ENCODE results near the gene MFSD6. TPM values are rescaled to one million over a fixed set of nuclear protein-coding genes. Genes with fewer than 3 reads are reported as not detected.
"Not testable (repeated sequence)": the region's sequence is repeated elsewhere in the genome, so short reads cannot be mapped to it uniquely, and the experiment has no call there.

MFSD6 gene
- polyA plus RNA-seq, 3 donors: 8.8 to 15.7 (median 12.9) TPM

DNA sequence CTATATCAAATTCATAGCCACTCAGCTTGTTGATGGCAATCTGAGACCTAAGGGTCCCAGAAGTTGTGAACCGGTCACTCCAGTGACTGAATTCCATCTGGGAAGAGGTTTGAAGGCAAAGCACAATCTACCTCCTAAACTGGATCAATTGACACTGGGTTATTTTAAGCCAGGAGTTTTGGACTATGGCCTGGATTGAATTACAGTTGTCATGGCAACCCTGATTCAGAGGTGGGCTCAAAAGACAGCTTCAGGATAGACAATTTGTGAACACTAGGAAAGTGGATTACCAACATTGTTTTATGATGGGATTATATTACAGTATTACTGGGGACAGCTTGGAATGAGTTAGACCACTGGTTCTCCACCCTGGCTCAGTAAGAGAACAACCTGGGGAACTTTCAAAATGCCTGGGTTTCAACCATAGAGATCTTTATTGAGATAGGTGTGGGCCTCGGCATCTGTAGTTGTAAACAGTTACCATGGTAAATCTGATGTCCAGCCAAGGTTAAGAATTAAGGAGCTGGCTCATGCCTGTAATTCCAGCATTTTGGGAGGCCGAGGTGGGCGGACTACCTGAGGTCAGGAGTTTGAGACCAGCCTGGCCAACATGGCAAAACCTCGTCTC, 58.8 kb downstream of the MFSD6 start:
- H3K27ac ChIP-seq (ENCODE audit: low read depth in 1 of 2, low read length in 2 of 2): no peak overlapping the region
- no peak overlapping the region for H3K4me3 Mint-ChIP-seq
- H3K4me1 ChIP-seq (ENCODE audit: control insufficient read depth in 1 of 2, insufficient read depth in 2 of 2, low read length in 2 of 2): peaks cover 11 to 13% of the 10 kb centered on the region in 2 donors

DNA sequence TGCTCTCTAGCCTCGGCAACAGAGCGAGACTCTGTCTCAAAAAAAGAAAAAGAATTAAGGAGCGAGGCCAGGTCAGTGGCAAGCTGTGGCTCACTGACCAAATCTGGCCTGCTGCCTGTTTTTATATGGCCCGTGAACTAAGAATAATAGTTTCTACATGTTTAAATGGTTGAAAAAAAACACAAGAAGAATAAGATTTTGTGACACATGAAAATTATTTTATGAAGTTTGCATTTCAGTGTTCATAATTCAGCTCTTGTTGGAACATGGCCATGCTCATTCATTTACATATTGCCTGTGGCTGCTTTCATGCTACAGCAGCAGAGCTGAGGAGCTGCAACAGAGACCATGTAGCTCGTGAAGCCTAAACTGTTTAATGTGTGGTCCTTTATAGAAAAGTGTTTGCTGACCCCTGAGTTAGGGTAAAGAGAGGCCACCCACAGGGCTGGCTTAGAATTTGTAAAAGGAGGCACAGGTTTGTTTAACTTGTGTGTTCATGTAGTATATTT, 59.5 kb downstream of the MFSD6 start:
- Histone ChIP-seq H3K79me2 (ENCODE audit: insufficient read depth, low read length) (peaks cover 16% of the 10 kb centered on the region), H3K4me2 (replicated peaks; ENCODE audit: extremely low read depth, low read length, poor library complexity, severe bottlenecking) (no peak overlapping the region), H3K9ac (ENCODE audit: insufficient read depth, low read length, poor library complexity, severe bottlenecking) (no peak overlapping the region), H3K4me3 (replicated peaks in 1 of 3; ENCODE audit: low read depth in 2 of 3, low read length in 3 of 3) (no peak overlapping the region), H3K27ac (ENCODE audit: low read depth in 1 of 2, low read length in 2 of 2) (peak overlapping the region in 1 of 2 donors; percentile 16), H3K36me3 (replicated peaks in 1 of 2; ENCODE audit: control insufficient read depth in 1 of 2, insufficient read depth in 2 of 2, low read length in 2 of 2) (peaks cover 0 to 23% of the 10 kb centered on the region in 2 donors), H3K4me1 (ENCODE audit: control insufficient read depth in 1 of 2, insufficient read depth in 2 of 2, low read length in 2 of 2) (peaks cover 11 to 13% of the 10 kb centered on the region in 2 donors), H3K9me3 (replicated peaks in 1 of 2; ENCODE audit: control insufficient read depth in 1 of 2, insufficient read depth in 1 of 2, low read length in 2 of 2) (no peaks in the 10 kb centered on the region), H4K20me1 (ENCODE audit: insufficient read depth, low read length) (peaks cover 24% of the 10 kb centered on the region), H3K27me3 (ENCODE audit: control insufficient read depth in 2 of 2, insufficient read depth in 2 of 2, low read length in 2 of 2) (no peaks in the 10 kb centered on the region), H2AFZ (ENCODE audit: insufficient read depth, low read depth, low read length, poor library complexity, severe bottlenecking) (no peak overlapping the region)
- DNase-seq: no peak
- Mint-ChIP-seq H3K36me3 (peaks cover 21 to 28% of the 10 kb centered on the region in 2 donors), H3K4me3 (no peak overlapping the region), H3K27me3 (ENCODE audit: low read depth in 3 of 3) (peaks cover 0 to 2% (median 0%) of the 10 kb centered on the region in 3 donors), H3K27ac (peak overlapping the region in 3 of 7 donors; percentile 20 to 38 (median 36)), H3K4me1 (peaks cover 23% of the 10 kb centered on the region), H3K9me3 (peaks cover 0 to 6% (median 3%) of the 10 kb centered on the region in 7 donors)
- TF ChIP-seq, protein P1, sequence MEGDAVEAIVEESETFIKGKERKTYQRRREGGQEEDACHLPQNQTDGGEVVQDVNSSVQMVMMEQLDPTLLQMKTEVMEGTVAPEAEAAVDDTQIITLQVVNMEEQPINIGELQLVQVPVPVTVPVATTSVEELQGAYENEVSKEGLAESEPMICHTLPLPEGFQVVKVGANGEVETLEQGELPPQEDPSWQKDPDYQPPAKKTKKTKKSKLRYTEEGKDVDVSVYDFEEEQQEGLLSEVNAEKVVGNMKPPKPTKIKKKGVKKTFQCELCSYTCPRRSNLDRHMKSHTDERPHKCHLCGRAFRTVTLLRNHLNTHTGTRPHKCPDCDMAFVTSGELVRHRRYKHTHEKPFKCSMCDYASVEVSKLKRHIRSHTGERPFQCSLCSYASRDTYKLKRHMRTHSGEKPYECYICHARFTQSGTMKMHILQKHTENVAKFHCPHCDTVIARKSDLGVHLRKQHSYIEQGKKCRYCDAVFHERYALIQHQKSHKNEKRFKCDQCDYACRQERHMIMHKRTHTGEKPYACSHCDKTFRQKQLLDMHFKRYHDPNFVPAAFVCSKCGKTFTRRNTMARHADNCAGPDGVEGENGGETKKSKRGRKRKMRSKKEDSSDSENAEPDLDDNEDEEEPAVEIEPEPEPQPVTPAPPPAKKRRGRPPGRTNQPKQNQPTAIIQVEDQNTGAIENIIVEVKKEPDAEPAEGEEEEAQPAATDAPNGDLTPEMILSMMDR (IDR thresholded peaks at IDR 0.05): no peak
- intact Hi-C loops (cut with micrococcal nuclease): no loop called here
- 74% methylated on average over 5 of the region's 5 CpGs for WGBS (ENCODE audit: insufficient coverage)

More for the DNA sequence above, 58.8 kb downstream of the MFSD6 start:
- Histone ChIP-seq H3K27me3 (ENCODE audit: control insufficient read depth in 2 of 2, insufficient read depth in 2 of 2, low read length in 2 of 2) (no peaks in the 10 kb centered on the region), H3K4me2 (replicated peaks; ENCODE audit: extremely low read depth, low read length, poor library complexity, severe bottlenecking) (no peak overlapping the region), H3K4me3 (replicated peaks in 1 of 3; ENCODE audit: low read depth in 2 of 3, low read length in 3 of 3) (no peak overlapping the region), H3K36me3 (replicated peaks in 1 of 2; ENCODE audit: control insufficient read depth in 1 of 2, insufficient read depth in 2 of 2, low read length in 2 of 2) (peaks cover 0 to 23% of the 10 kb centered on the region in 2 donors), H4K20me1 (ENCODE audit: insufficient read depth, low read length) (peaks cover 24% of the 10 kb centered on the region), H3K9ac (ENCODE audit: insufficient read depth, low read length, poor library complexity, severe bottlenecking) (no peak overlapping the region), H3K79me2 (ENCODE audit: insufficient read depth, low read length) (peaks cover 20% of the 10 kb centered on the region), H3K9me3 (replicated peaks in 1 of 2; ENCODE audit: control insufficient read depth in 1 of 2, insufficient read depth in 1 of 2, low read length in 2 of 2) (no peaks in the 10 kb centered on the region), H2AFZ (ENCODE audit: insufficient read depth, low read depth, low read length, poor library complexity, severe bottlenecking) (no peak overlapping the region)
- Mint-ChIP-seq H3K4me1 (peaks cover 26% of the 10 kb centered on the region), H3K36me3 (peaks cover 15 to 21% of the 10 kb centered on the region in 2 donors), H3K27me3 (ENCODE audit: low read depth in 3 of 3) (peaks cover 0 to 2% (median 0%) of the 10 kb centered on the region in 3 donors), H3K9me3 (peaks cover 0 to 6% (median 0%) of the 10 kb centered on the region in 7 donors), H3K27ac (peak overlapping the region in 2 of 7 donors; percentile 36 to 42)
- WGBS (ENCODE audit: insufficient coverage): 100% methylated on average over 2 of the region's 5 CpGs
- intact Hi-C loops (cut with micrococcal nuclease): no loop called here
- TF ChIP-seq, protein P1 (IDR thresholded peaks at IDR 0.05): no peak
- DNase-seq: no peak

DNA sequence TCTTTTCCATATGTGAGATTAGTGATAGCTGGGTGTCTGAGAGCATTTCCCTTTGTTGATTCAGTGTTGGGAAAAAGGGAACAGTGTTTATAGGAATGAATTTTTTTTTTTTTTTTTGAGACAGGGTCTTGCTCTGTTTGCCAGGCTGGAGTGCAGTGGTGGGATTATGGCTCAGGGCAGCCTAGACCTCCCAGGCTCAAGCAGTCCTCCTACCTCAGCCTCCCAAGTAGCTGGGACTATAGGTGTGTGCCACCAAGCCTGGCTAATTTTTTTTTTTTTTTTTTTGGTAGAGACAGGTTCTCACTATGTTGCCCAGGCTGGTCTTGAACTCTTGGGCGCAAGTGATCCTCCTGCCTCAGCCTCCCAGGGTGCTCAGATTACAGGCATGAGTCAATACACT, 60.2 kb downstream of the MFSD6 start:
- Histone ChIP-seq H4K20me1 (ENCODE audit: insufficient read depth, low read length) (peaks cover 24% of the 10 kb centered on the region), H3K4me1 (ENCODE audit: control insufficient read depth in 1 of 2, insufficient read depth in 2 of 2, low read length in 2 of 2) (peaks cover 11 to 13% of the 10 kb centered on the region in 2 donors), H3K36me3 (replicated peaks in 1 of 2; ENCODE audit: control insufficient read depth in 1 of 2, insufficient read depth in 2 of 2, low read length in 2 of 2) (peaks cover 0 to 23% of the 10 kb centered on the region in 2 donors), H3K27ac (ENCODE audit: low read depth in 1 of 2, low read length in 2 of 2) (peak overlapping the region in 1 of 2 donors; percentile 61), H3K79me2 (ENCODE audit: insufficient read depth, low read length) (peaks cover 13% of the 10 kb centered on the region)
- WGBS (ENCODE audit: insufficient coverage): no CpG with 5 or more reads among the region's 1 CpG
- Mint-ChIP-seq H3K36me3 (peaks cover 24 to 25% of the 10 kb centered on the region in 2 donors), H3K27ac (peak overlapping the region in 6 of 7 donors; percentile 20 to 86 (median 58)), H3K4me1 (peaks cover 23% of the 10 kb centered on the region)
- H3K4me3 Mint-ChIP-seq; H3K4me2 ChIP-seq (replicated peaks; ENCODE audit: extremely low read depth, low read length, poor library complexity, severe bottlenecking); H2AFZ ChIP-seq (ENCODE audit: insufficient read depth, low read depth, low read length, poor library complexity, severe bottlenecking); H3K27me3 Mint-ChIP-seq (ENCODE audit: low read depth in 3 of 3); H3K4me3 ChIP-seq (replicated peaks in 1 of 3; ENCODE audit: low read depth in 2 of 3, low read length in 3 of 3); H3K9me3 Mint-ChIP-seq; H3K27me3 ChIP-seq (ENCODE audit: control insufficient read depth in 2 of 2, insufficient read depth in 2 of 2, low read length in 2 of 2); H3K9me3 ChIP-seq (replicated peaks in 1 of 2; ENCODE audit: control insufficient read depth in 1 of 2, insufficient read depth in 1 of 2, low read length in 2 of 2); H3K9ac ChIP-seq (ENCODE audit: insufficient read depth, low read length, poor library complexity, severe bottlenecking); DNase-seq; intact Hi-C loops (cut with micrococcal nuclease): not testable (repeated sequence)
